Measurements from ENCODE around the gene PRMT9. TPM values are rescaled to one million over a fixed set of nuclear protein-coding genes. Genes with fewer than 3 reads are reported as not detected.

PRMT9 gene
- polyA plus RNA-seq, 3 donors, result 23.1 to 30.3 (median 28.8) TPM

DNA sequence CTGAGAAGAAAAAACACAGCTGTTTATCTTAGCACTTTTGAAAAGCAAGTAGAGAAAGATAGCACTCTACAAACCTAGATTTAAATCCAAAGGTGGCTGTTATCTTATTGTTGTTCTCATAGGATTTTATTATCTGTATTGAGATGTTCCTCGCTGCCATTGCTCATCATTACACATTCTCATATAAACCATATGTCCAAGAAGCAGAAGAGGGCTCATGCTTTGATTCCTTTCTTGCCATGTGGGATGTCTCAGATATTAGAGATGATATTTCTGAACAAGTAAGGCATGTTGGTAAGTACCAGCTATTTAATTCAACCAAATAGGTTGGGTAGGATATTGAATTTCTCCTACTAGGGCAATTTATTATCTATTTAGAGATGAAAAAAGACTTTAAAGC lies 50.3 kb downstream of the PRMT9 start:
- DNase-seq (ENCODE audit: extremely low read depth in 1 of 11, low read depth in 9 of 11, low spot score in 4 of 11), result no peak

GRCh38 chr4:147633113-147633512 lies 50.9 kb downstream of the PRMT9 start:
- DNase-seq (ENCODE audit: extremely low read depth in 1 of 11, low read depth in 9 of 11, low spot score in 4 of 11), result no peak

GRCh38 chr4:147629783-147630730 lies 53.9 kb downstream of the PRMT9 start:
- DNase-seq (ENCODE audit: extremely low read depth in 1 of 11, low read depth in 9 of 11, low spot score in 4 of 11), result no peak

GRCh38 chr4:147628415-147628814 lies 55.5 kb downstream of the PRMT9 start:
- DNase-seq (ENCODE audit: extremely low read depth in 1 of 11, low read depth in 9 of 11, low spot score in 4 of 11), result no peak

GRCh38 chr4:147626903-147627302 lies 57.1 kb downstream of the PRMT9 start:
- no peak for DNase-seq (ENCODE audit: extremely low read depth in 1 of 11, low read depth in 9 of 11, low spot score in 4 of 11)

DNA sequence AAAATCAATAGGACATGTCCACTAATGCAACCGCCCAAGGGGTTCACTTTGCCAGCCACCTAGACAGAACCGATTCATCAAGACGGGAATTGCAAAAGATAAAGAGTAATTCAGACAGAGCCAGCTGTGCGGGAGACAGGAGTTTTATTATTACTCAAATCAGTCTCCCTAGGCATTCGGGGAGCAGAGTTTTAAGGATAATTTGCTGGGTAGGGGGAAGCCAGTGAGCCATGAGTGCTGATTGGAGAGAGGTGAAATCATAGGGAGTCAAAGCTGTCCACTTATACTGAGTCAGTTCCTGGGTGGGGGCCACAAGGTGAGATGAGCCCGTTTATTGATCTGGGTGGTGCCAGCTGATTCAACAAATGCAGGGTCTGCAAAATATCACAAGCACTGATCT lies 58.2 kb downstream of the PRMT9 start:
- no peak for DNase-seq (ENCODE audit: extremely low read depth in 1 of 11, low read depth in 9 of 11, low spot score in 4 of 11)

- DNase-seq (ENCODE audit: extremely low read depth in 1 of 11, low read depth in 9 of 11, low spot score in 4 of 11), result no peak
Observed at GRCh38 chr4:147620315-147620714, 63.6 kb downstream of the PRMT9 start.

- DNase-seq (ENCODE audit: extremely low read depth in 1 of 11, low read depth in 9 of 11, low spot score in 4 of 11), result no peak
Observed at GRCh38 chr4:147617841-147618691, 65.9 kb downstream of the PRMT9 start.

DNA sequence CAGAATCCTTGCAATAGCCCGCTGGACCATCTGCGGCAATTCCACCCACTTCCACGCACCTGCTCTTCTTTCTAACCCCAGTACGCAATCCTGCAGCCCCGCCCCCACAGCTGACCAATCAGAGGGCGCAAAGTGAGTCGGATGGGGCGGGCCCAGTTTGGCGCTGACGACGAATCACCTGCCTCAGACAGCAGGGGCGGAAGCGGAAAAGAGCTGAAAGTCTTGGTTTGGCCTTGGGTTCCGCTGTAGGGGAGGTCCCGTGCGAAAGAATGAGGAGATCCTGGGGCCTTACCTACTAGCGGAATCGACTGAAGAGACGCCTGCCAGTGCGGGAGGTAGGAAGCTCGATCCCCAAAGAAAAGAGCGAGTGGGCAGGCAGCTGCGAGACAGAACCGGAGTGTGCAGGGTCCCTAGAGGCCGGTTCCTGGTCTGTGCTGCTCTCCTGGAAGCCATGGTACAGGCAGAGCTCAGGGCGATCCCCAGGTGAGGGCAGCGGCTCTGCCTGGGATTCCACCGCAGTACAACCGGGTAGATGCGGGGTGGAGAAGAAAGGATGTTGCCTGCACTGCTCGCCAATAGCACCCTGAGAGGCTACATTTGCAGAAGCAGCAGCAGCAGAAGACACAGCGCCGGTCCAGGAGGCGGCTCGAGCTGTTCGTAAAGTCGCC lies 66.7 kb downstream of the PRMT9 start, which contains the start of gene TMEM184C:
TMEM184C (plus strand) TSS at position 225 of the 668 bp plus-strand sequence. CDS start 560 bp downstream, outside the sequence.
- peak; percentile 84 to 97 (median 93) for DNase-seq (ENCODE audit: extremely low read depth in 1 of 11, low read depth in 9 of 11, low spot score in 4 of 11)

DNA sequence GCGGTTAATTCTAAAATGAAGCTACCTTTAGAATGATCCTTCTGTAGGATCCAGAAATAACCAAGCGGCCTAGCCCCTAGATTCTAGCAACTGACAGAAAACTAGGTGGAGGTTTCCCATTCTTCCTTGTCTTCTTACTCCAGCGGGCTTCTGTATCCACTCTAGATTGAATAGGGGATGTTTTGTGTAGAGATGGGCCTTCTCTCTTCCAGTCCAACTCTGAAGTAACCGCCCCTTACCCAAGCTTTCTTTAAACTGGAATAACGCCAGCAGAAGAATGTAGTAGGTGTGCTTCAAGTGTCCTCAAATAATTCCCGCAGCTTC lies 67.2 kb downstream of the PRMT9 start:
- no peak for DNase-seq (ENCODE audit: extremely low read depth in 1 of 11, low read depth in 9 of 11, low spot score in 4 of 11)

GRCh38 chr4:147610686-147611085 lies 73.3 kb downstream of the PRMT9 start:
- DNase-seq (ENCODE audit: extremely low read depth in 1 of 11, low read depth in 9 of 11, low spot score in 4 of 11), result no peak

- DNase-seq (ENCODE audit: extremely low read depth in 1 of 11, low read depth in 9 of 11, low spot score in 4 of 11), result no peak
Observed at GRCh38 chr4:147607471-147607870, 76.5 kb downstream of the PRMT9 start.

DNA sequence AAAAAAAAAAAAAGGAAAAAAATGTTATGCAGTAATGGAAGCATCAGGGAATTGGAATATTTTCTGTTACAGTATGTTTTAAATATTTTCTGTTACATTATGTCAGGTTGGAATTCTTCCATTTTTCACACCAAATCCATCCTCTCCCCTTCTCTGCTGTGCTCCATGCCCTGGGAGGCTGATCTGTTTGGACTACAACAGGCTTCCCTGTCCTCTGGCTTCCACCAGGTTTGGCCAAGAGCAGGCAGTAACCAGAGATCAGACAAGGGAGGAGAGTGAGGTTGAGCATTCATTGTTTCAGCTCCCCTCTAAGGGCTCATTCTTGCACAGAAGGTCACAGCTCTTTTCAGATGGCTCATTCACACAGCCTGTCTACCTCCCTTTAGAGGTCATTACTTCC lies 78.5 kb downstream of the PRMT9 start:
- no peak for DNase-seq (ENCODE audit: extremely low read depth in 1 of 11, low read depth in 9 of 11, low spot score in 4 of 11)

DNA sequence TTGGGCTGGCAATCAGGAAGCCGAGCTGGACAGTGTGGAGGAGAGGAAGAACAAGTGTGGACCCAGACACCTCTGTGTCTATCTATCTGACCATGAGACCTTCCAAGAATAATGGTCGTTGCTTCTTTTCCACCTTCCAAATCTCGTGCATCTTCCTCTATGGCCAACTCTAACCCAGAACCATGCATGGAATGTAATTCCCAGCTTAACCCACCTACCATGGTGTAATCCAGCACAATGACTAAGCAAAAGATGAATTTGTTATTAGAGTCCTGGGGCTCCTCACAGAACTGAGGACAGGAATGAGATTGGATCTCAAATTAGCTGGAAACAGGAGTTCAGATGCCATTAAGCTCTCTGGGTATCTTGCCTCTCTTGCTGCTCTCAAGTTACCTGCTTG lies 84.2 kb downstream of the PRMT9 start:
- DNase-seq (ENCODE audit: extremely low read depth in 1 of 11, low read depth in 9 of 11, low spot score in 4 of 11), result no peak

DNA sequence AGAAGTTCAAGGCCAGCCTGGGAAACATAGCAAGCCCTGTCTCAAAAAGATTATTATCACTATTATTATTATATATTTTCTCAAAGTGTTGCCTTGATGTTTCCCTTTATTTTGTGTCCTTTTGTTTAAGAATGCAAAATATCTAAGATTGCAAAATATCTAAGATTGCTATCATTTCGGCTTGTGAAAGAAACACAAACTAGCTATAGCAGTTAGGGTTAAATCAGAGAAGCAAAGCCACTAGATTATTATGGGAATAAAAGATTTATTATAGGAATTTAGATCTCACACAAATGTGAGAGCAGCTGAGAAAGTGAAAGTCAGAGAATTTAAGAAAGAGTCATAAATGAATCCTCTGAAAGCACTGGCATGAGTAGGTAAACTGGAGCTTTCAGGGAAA lies 84.8 kb downstream of the PRMT9 start:
- DNase-seq (ENCODE audit: extremely low read depth in 1 of 11, low read depth in 9 of 11, low spot score in 4 of 11), result no peak

DNA sequence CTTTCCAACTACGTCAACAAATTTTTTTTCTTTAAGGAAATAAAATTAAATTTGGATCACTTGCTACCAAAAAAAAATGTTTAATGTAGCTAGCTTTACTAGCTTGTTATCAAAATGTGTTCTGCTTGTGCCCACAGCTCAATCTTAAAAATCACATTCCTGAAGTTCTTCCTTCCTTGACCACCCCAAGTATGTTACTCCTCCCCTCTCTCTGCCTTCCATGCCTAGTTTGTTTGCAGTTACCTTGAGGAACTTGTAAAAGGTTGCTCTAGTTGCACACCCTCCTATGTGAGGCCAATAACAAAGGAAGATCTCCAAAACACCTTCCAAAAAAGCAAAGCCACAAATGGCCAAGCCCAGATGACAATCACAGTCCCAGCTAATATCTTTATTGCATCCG lies 86.4 kb downstream of the PRMT9 start:
- DNase-seq (ENCODE audit: extremely low read depth in 1 of 11, low read depth in 9 of 11, low spot score in 4 of 11), result no peak

DNA sequence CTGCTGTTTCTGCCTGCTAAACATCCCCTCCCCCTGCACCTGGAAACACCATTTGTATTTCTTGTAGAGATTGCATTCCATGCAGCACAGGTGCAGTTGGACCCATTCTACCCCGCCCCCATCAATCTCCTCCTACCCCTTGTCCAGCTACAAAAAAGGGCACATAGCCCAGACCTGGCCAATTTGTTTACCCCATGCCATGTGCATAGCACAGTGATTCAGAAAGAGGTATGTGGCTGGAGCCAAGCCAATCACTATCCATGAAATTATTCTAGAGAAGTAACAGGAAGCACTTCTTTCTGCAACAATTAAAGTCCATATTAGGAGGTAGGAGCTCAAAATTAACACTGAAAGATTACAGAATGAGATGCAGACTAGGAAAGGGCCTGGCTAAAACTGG lies 87.0 kb downstream of the PRMT9 start:
- peak in 2 of 11 donors; percentile 23 to 28 for DNase-seq (ENCODE audit: extremely low read depth in 1 of 11, low read depth in 9 of 11, low spot score in 4 of 11)

DNA sequence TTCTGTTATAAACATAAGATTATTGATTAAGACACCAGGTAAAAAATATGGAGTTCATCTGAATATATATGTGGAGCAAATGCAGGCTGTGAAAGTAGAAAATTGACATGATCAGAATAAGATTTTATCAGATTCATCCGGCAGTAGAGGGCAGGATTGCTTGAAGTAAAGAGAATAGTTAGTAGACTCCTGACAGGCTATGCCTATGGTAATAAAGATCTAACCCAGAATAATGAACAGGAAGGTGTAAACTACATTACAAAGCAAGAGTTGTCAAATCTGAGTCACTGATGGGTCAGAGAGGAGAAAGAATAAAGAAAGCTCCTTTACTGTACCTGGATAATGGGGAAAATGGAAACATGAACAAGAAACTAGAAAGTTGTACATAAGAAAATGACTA lies 87.6 kb downstream of the PRMT9 start:
- no peak for DNase-seq (ENCODE audit: extremely low read depth in 1 of 11, low read depth in 9 of 11, low spot score in 4 of 11)

- DNase-seq (ENCODE audit: extremely low read depth in 1 of 11, low read depth in 9 of 11, low spot score in 4 of 11), result no peak
Observed at GRCh38 chr4:147594578-147594977, 89.4 kb downstream of the PRMT9 start.

DNA sequence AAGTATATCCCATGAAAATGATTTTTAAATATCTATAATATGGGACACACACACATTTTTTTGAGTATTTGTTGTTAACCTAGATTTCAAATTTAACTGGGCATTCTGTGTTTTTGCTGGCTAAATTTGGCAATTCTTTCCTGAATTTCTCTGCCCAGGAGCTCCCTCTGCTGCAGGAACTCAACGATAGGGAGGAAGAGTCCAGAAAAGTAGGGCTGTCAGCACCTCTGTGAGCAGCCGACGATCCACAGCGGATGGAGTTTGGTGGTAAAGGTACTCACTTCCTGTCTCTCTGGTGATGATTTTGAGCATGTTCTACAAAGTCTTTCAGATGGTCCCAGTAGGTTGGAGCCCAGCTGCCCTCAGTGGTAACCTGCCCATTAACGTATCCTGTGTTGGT lies 89.9 kb downstream of the PRMT9 start:
- no peak for DNase-seq (ENCODE audit: extremely low read depth in 1 of 11, low read depth in 9 of 11, low spot score in 4 of 11)
